ENCODE measurements around the gene EFNB2. TPM values are rescaled to one million over a fixed set of nuclear protein-coding genes. Genes with fewer than 3 reads are reported as not detected.

Gene EFNB2
- total and polyA plus RNA-seq, 2 of the 8 experiments (the other 6 are each of a cell fraction or from before 2014, with no cell fraction given), result 8.2 to 12.0 TPM

DNA sequence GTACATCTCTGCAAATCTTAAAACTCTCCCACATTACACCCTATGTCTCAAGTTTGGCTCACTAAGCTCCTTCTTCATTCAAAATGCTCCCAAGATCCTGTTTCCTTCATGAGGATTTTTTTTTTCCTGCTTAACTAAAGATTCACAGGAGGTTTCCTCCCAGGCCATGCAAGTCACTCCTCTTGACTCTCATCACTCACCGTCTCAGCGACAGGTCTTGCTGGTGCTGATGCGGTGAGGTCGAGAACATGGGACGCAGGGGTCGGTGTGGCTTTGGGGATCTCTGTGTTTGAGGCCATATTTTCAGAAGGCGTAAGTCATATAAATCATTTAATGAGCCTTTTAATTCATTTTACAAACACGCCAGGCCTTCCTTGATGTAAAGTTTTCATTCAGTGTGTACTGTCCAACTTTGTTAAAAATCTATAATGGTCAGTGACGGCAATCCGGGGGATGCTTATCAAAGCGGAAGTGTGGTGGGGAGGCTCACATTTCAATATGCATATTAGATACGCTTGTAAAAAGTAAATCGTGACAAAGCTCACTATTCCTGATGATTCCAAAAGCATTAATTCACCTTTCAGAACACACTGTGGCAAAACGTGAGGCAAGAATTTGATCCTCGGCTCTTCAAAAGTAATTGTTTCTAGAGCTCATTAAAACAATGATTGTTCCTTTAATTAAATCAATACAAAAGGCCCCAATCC, 20.4 kb downstream of the EFNB2 start:
- Histone ChIP-seq H4K20me1 (replicated peaks in 1 of 2; ENCODE audit: control insufficient read depth in 1 of 2, insufficient read depth in 2 of 2, low read length in 2 of 2) (peaks cover 0 to 1% of the 10 kb centered on the region in 2 experiments), H2BK12ac (ENCODE audit: low read depth, low read length) (no peak overlapping the region), H4K5ac (ENCODE audit: insufficient read length, low read depth, low read length) (no peak overlapping the region), H2AFZ (ENCODE audit: low read length) (no peak overlapping the region), H3K23me2 (ENCODE audit: low read depth, low read length) (no peaks in the 10 kb centered on the region), H3K4me1 (replicated peaks in 1 of 4; ENCODE audit: control insufficient read depth in 3 of 4, insufficient read depth in 4 of 4, low read length in 3 of 4) (peaks cover 0 to 19% (median 6%) of the 10 kb centered on the region in 4 experiments; a peak in 5 of 7 replicates), H3K4me2 (ENCODE audit: insufficient read depth in 1 of 2, low read depth in 2 of 2, low read length in 2 of 2) (no peak overlapping the region), H3K4me3 (ENCODE audit: extremely low read depth in 1 of 4, insufficient read depth in 2 of 4, low read depth in 3 of 4, low read length in 4 of 4) (no peak overlapping the region), H4K91ac (replicated peaks; ENCODE audit: insufficient read length, low read length) (no peak overlapping the region), H3K9ac (replicated peaks in 1 of 4; ENCODE audit: extremely low read depth in 1 of 4, low read depth in 3 of 4, low read length in 3 of 4) (no peak overlapping the region), H3K79me2 (ENCODE audit: control insufficient read depth in 1 of 2, insufficient read depth in 2 of 2, low read length in 2 of 2) (peaks cover 0 to 56% of the 10 kb centered on the region in 2 experiments; a peak in 2 of 4 replicates), H3K18ac (ENCODE audit: extremely low read depth, low read length) (no peak overlapping the region; the same call in 1 of the 2 replicates), H2BK15ac (ENCODE audit: low read length) (no peak overlapping the region), H3K27me3 (replicated peaks in 1 of 4; ENCODE audit: control insufficient read depth in 3 of 4, extremely low read depth in 1 of 4, insufficient read depth in 3 of 4, low read length in 3 of 4) (no peaks in the 10 kb centered on the region), H3K23ac (ENCODE audit: insufficient read length) (no peak overlapping the region), H4K8ac (ENCODE audit: extremely low read depth, insufficient read depth, low read length) (no peak overlapping the region), H2BK20ac (ENCODE audit: low read length) (no peak overlapping the region), H2BK5ac (ENCODE audit: low read depth, low read length) (no peak overlapping the region), H3K79me1 (ENCODE audit: low read depth, low read length) (no peaks in the 10 kb centered on the region), H3K4ac (replicated peaks; ENCODE audit: insufficient read length, low read depth, low read length) (no peak overlapping the region), H3K27ac (ENCODE audit: low read depth, low read length) (no peak overlapping the region), H3K36me3 (ENCODE audit: control insufficient read depth in 2 of 4, insufficient read depth in 4 of 4, low read length in 3 of 4) (no peaks in the 10 kb centered on the region), H3K14ac (ENCODE audit: insufficient read length) (no peak overlapping the region), H2BK120ac (replicated peaks; ENCODE audit: low read depth, low read length) (no peak overlapping the region), H2AK5ac (ENCODE audit: low read depth, low read length) (no peak overlapping the region; the same call in 1 of the 2 replicates), H3K9me3 (ENCODE audit: insufficient read depth in 2 of 2, low read depth in 1 of 2, low read length in 1 of 2) (no peaks in the 10 kb centered on the region), H3K56ac (replicated peaks; ENCODE audit: insufficient read length, low read depth, low read length) (no peak overlapping the region)
- 87% methylated on average over 15 of the region's 15 CpGs; no CpG with 5 or more reads in 1 of the 2 experiments for WGBS, 2 experiments (ENCODE audit: extremely low coverage in 1 of 2, insufficient coverage in 1 of 2, insufficient read length in 1 of 2, insufficient replicate concordance in 2 of 2, low coverage in 1 of 2, low lambda C conversion rate in 2 of 2, missing lambda C conversion rate in 1 of 2)
- FAIRE-seq (no peak), DNase-seq (ENCODE audit: low read depth in 1 of 2, low spot score in 2 of 2) (no peak)
- ChIA-PET CTCF (ENCODE audit: partially characterized antibody) (interaction anchor here (0.6 to 1.6 kb wide), 9 partner anchors 10 to 1104 kb away, joined by 3 to 5 read pairs (median 3); no protein-coding TSS in a partner anchor), POLR2A (ENCODE audit: partially characterized antibody) (interaction anchor here (0.8 kb wide), 1 partner anchor 16 kb away, joined by 3 read pairs; no protein-coding TSS in a partner anchor)
- TF ChIP-seq SIRT6 (IDR thresholded peaks at IDR 0.05; ENCODE audit: low read length) (no peak), SUZ12 (IDR thresholded peaks at IDR 0.05; ENCODE audit: low read length) (no peak), GTF2F1 (IDR thresholded peaks at IDR 0.05; ENCODE audit: borderline replicate concordance, low read depth, low read length) (no peak), EP300 (IDR thresholded peaks at IDR 0.05; ENCODE audit: borderline replicate concordance in 1 of 2, low read depth in 2 of 2, low read length in 2 of 2) (no peak), SIN3A (conservative IDR thresholded peaks at IDR 0.05 in 1 of 2, IDR thresholded peaks at IDR 0.05 in 1 of 2; ENCODE audit: low read depth in 1 of 2, low read length in 2 of 2) (no peak), SRF (IDR thresholded peaks at IDR 0.05; ENCODE audit: low read depth, low read length) (no peak)

All from H1 (cell line).